Upper lobe of right lung (tissue), 1 donor: ENCODE measurements around the gene SHQ1. TPM values are rescaled to one million over a fixed set of nuclear protein-coding genes. Genes with fewer than 3 reads are reported as not detected.

Source experiments
- ATAC-seq: fragments of 200-7000 bp; cut with Tn5 transposase; one replicate; pipeline ENCODE4 v1.9.1; 2020; ENCODE audit warnings: mild to moderate bottlenecking, moderate library complexity
- DNase-seq: peaks from one replicate; pipeline ENCODE4 v3.0.0-alpha.2; 2020
- H3K27ac ChIP-seq: fragments of 200-600 bp; one replicate; pipeline ENCODE4 v1.8.0; 2022
- H3K27me3 ChIP-seq: fragments of 200-600 bp; one replicate; pipeline ENCODE4 v1.8.0; 2022; ENCODE audit warnings: mild to moderate bottlenecking
- H3K36me3 ChIP-seq: fragments of 200-600 bp; one replicate; pipeline ENCODE4 v1.8.0; 2022
- H3K4me1 ChIP-seq: fragments of 200-600 bp; one replicate; pipeline ENCODE4 v1.8.0; 2022
- H3K4me3 ChIP-seq: fragments of 200-600 bp; one replicate; pipeline ENCODE4 v1.8.0; 2022; ENCODE audit warnings: mild to moderate bottlenecking
- H3K9me3 ChIP-seq: fragments of 200-600 bp; one replicate; pipeline ENCODE4 v1.8.0; 2022
- CTCF ChIP-seq: fragments of 200-600 bp; IDR thresholded peaks from one replicate; pipeline ENCODE4 v1.8.0; 2022; ENCODE audit warnings: antibody characterized with exemption
- intact Hi-C: fragments of 100-400 bp; cut with DNase I; formaldehyde crosslinking; loops from one replicate; pipeline ENCODE4 v1.11.0; 2022
- total RNA-seq: library from RNA; stranded (reverse); fragmentation: NEBNext Ultra II Directional; extraction: Animal tissue kit (Norgen Biotek cat#: 25700); gene quantifications from one replicate; pipeline ENCODE4 v1.2.1, GENCODE V29; 2021
- donor health status: DM: no; HTN: yes; CAD: no; lungs with severe emphysema.

SHQ1 gene
- total RNA-seq, 1 donor from 2014 or later = 17.3 TPM

GRCh38 chr3:72786668-72787067 is 61.6 kb downstream of the SHQ1 start:
- no peaks in the 10 kb centered on the region for H3K4me1 ChIP-seq
- TF ChIP-seq CTCF = no peak
- intact Hi-C loops = no loop called here
- H3K4me3 ChIP-seq = no peak overlapping the region
- H3K36me3 ChIP-seq = peaks cover 7% of the 10 kb centered on the region
- no peak for DNase-seq
- no peaks in the 10 kb centered on the region for H3K27me3 ChIP-seq
- H3K9me3 ChIP-seq = no peaks in the 10 kb centered on the region
- ATAC-seq = no peak
- no peak overlapping the region for H3K27ac ChIP-seq

GRCh38 chr3:72784226-72784625 is 64.0 kb downstream of the SHQ1 start:
- peaks cover 7% of the 10 kb centered on the region for H3K36me3 ChIP-seq
- H3K27me3 ChIP-seq = no peaks in the 10 kb centered on the region
- no peak overlapping the region for H3K27ac ChIP-seq
- no peaks in the 10 kb centered on the region for H3K4me1 ChIP-seq
- TF ChIP-seq CTCF = no peak
- intact Hi-C loops = no loop called here
- ATAC-seq = no peak
- H3K9me3 ChIP-seq = no peaks in the 10 kb centered on the region
- no peak overlapping the region for H3K4me3 ChIP-seq
- DNase-seq = no peak

- intact Hi-C loops = no loop called here
Observed at GRCh38 chr3:72782521-72782920, 65.7 kb downstream of the SHQ1 start.

GRCh38 chr3:72769758-72770540 is 78.3 kb downstream of the SHQ1 start:
- ATAC-seq (no peak), DNase-seq (no peak)
- Histone ChIP-seq H3K36me3 (peaks cover 7% of the 10 kb centered on the region), H3K27ac (no peak overlapping the region), H3K27me3 (no peaks in the 10 kb centered on the region), H3K4me3 (no peak overlapping the region), H3K4me1 (no peaks in the 10 kb centered on the region), H3K9me3 (no peaks in the 10 kb centered on the region)
- intact Hi-C loops = no loop called here
- TF ChIP-seq CTCF = no peak

More at GRCh38 chr3:72782521-72782920, 65.7 kb downstream of the SHQ1 start:
- Histone ChIP-seq H3K4me3 (no peak overlapping the region), H3K27me3 (no peaks in the 10 kb centered on the region), H3K36me3 (peaks cover 7% of the 10 kb centered on the region), H3K27ac (no peak overlapping the region), H3K4me1 (no peaks in the 10 kb centered on the region), H3K9me3 (no peaks in the 10 kb centered on the region)
- TF ChIP-seq CTCF = no peak
- DNase-seq (no peak), ATAC-seq (no peak)

GRCh38 chr3:72768936-72769335 is 79.3 kb downstream of the SHQ1 start:
- H3K9me3 ChIP-seq = no peaks in the 10 kb centered on the region
- DNase-seq (no peak), ATAC-seq (no peak)
- H3K27me3 ChIP-seq = no peaks in the 10 kb centered on the region
- H3K27ac ChIP-seq = no peak overlapping the region
- intact Hi-C loops = no loop called here
- no peak for TF ChIP-seq CTCF
- peaks cover 7% of the 10 kb centered on the region for H3K36me3 ChIP-seq
- H3K4me3 ChIP-seq = no peak overlapping the region
- H3K4me1 ChIP-seq = no peaks in the 10 kb centered on the region
